Common myeloid progenitor, CD34-positive (primary cell): ENCODE results near the gene FOXP1.

Experiments used
- CTCF ChIA-PET: fragments of 350-600 bp; sonication (Branson Sonifier 250); formaldehyde crosslinking; loops from one replicate; lab custom pipeline; 2021; ENCODE audit warnings: antibody characterized with exemption; lab: Charles Lee
- POLR2A ChIA-PET: fragments of 350-600 bp; sonication (Branson Sonifier 250); formaldehyde crosslinking; loops from one replicate; lab custom pipeline; 2021; ENCODE audit warnings: antibody characterized with exemption; lab: Charles Lee
- DNase-seq, 3 donors: peaks; one replicate each; pipeline versions ENCODE4 v3.0.0 to v3.0.0-alpha.2; 2013
- H3K27ac ChIP-seq, 2 experiments: 1 replicate in 1 of 2; 2 replicates in 1 of 2; pipeline ENCODE4 v1.7.0; 2013; ENCODE audit warnings: inconsistent platforms in 2 of 2, low read length in 2 of 2, mild to moderate bottlenecking in 2 of 2, low read depth in 1 of 2, moderate library complexity in 1 of 2; ENCODE audit not compliant: severe bottlenecking in 2 of 2, insufficient read depth in 1 of 2, poor library complexity in 1 of 2
- H3K27me3 ChIP-seq, 5 experiments: replicated peaks in 2 of 5; 1 replicate in 3 of 5; 2 replicates in 2 of 5; pipeline versions ENCODE4 v1.6.1 to v1.7.0; 2013; ENCODE audit warnings: low read length in 4 of 5, mild to moderate bottlenecking in 2 of 5, moderate library complexity in 2 of 5, inconsistent platforms in 1 of 5; ENCODE audit not compliant: insufficient read depth in 5 of 5, control insufficient read depth in 4 of 5
- H3K36me3 ChIP-seq, 4 experiments: 1 replicate in 2 of 4; 2 replicates in 2 of 4; pipeline versions ENCODE4 v1.6.1 to v1.7.0; 2013; ENCODE audit warnings: low read length in 3 of 4, control low read depth in 1 of 4, mild to moderate bottlenecking in 1 of 4; ENCODE audit not compliant: control insufficient read depth in 4 of 4, insufficient read depth in 4 of 4
- H3K4me1 ChIP-seq, 4 experiments: 1 replicate in 3 of 4; 2 replicates in 1 of 4; pipeline versions ENCODE4 v1.6.1 to v1.7.1; 2013; ENCODE audit warnings: low read length in 3 of 4, mild to moderate bottlenecking in 3 of 4, control low read depth in 1 of 4, inconsistent platforms in 1 of 4, moderate library complexity in 1 of 4; ENCODE audit not compliant: control insufficient read depth in 4 of 4, insufficient read depth in 4 of 4; ENCODE audit errors: control extremely low read depth in 1 of 4
- H3K4me3 ChIP-seq, 7 experiments: 1 replicate in 4 of 7; 2 replicates in 3 of 7; pipeline versions ENCODE4 v1.5.1 to v1.7.0; 2013; ENCODE audit warnings: mild to moderate bottlenecking in 7 of 7, low read length in 6 of 7, moderate library complexity in 6 of 7, inconsistent platforms in 2 of 7, low read depth in 2 of 7, control low read depth in 1 of 7; ENCODE audit not compliant: insufficient read depth in 4 of 7, control insufficient read depth in 1 of 7; ENCODE audit errors: extremely low read depth in 1 of 7
- H3K9me3 ChIP-seq, 5 experiments: 1 replicate in 4 of 5; 2 replicates in 1 of 5; pipeline versions ENCODE4 v1.6.1 to v1.7.1; 2013; ENCODE audit warnings: low read length in 4 of 5, mild to moderate bottlenecking in 2 of 5, inconsistent platforms in 1 of 5, low read depth in 1 of 5, moderate library complexity in 1 of 5; ENCODE audit not compliant: control insufficient read depth in 4 of 5, insufficient read depth in 2 of 5; ENCODE audit errors: control extremely low read depth in 1 of 5
- WGBS: methylation state at CpG from one replicate; pipeline ENCODE4 v1.1.5; 2013; ENCODE audit not compliant: insufficient coverage; 5-methylcytosine and 5-hydroxymethylcytosine counted together

Gene FOXP1

DNA sequence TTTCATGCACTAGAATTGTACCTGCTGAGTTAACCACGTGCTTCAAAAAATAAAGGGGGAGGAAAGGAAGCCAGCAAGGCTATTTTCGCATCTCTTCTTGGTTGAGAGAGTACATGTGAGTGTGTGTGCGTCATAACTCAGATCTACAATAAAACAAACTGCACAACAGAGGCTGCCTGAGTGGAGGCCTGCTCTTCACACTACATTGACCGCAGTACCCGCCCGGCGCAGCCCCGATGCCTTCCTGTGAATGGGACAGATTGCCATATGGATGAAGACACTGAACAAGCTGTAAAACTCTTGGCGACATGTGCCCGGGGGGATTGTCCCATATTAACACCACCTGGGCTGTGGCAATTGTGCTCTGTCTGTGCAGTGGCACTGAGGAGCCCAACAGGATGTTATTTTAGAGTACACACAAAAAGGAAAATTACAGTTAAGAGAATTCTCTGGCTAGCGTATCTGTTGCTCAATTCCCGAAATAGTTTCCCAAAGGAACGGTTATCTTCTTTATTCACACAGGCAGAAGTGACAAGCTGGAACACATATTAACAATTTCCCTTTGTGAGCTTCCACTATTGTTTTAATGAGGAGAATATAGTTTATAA, 551.5 kb downstream of the FOXP1 start:
- H3K4me1 ChIP-seq = peaks cover 9 to 22% (median 17%) of the 10 kb centered on the region in 4 experiments
- H3K4me3 ChIP-seq = no peak overlapping the region
- H3K27me3 ChIP-seq = no peaks in the 10 kb centered on the region
- POLR2A ChIA-PET = no interaction called here
- H3K36me3 ChIP-seq = peaks cover 17 to 53% (median 32%) of the 10 kb centered on the region in 4 experiments
- peak in 1 of 3 donors; percentile 44 for DNase-seq
- peaks cover 0 to 5% (median 0%) of the 10 kb centered on the region in 5 experiments for H3K9me3 ChIP-seq
- peak overlapping the region; percentile 19 to 68 for H3K27ac ChIP-seq
- 92% methylated on average over 6 of the region's 13 CpGs for WGBS
- CTCF ChIA-PET = interaction anchor here (0.8 to 2.0 kb wide), 4 partner anchors 8 to 20 kb away, joined by 3 to 5 read pairs (median 4); no protein-coding TSS in a partner anchor

DNA sequence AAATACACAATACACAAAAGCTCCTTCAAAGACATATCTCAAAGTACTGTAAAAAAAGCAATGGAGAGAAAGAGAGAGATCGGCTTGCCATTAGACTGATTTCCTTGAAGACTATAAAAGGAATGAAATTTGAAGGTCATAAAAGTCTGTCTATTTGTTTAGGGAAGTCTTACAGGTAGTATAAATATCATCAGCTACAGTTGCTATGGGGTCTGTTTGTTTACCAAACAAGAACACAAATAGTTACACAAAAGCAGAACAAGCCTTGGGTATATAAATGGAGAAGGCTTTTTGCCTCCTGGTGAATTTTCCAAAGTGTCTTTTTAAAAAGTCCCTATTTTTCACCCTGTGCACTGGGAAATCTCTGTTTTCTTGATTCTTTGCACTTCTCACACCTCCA, 552.3 kb downstream of the FOXP1 start:
- Histone ChIP-seq H3K4me1 (peaks cover 9 to 18% (median 14%) of the 10 kb centered on the region in 4 experiments), H3K27ac (peak overlapping the region; percentile 21 to 68), H3K4me3 (no peak overlapping the region), H3K9me3 (peaks cover 0 to 5% (median 0%) of the 10 kb centered on the region in 5 experiments), H3K36me3 (peaks cover 20 to 62% (median 35%) of the 10 kb centered on the region in 4 experiments), H3K27me3 (no peaks in the 10 kb centered on the region)
- ChIA-PET CTCF (interaction anchor here (1.1 to 1.2 kb wide), 2 partner anchors 10 to 38 kb away, joined by 3 to 4 read pairs; no protein-coding TSS in a partner anchor), POLR2A (no interaction called here)
- DNase-seq = peak in 2 of 3 donors; percentile 71 to 77
- 100% methylated on average over 1 of the region's 1 CpG for WGBS

DNA sequence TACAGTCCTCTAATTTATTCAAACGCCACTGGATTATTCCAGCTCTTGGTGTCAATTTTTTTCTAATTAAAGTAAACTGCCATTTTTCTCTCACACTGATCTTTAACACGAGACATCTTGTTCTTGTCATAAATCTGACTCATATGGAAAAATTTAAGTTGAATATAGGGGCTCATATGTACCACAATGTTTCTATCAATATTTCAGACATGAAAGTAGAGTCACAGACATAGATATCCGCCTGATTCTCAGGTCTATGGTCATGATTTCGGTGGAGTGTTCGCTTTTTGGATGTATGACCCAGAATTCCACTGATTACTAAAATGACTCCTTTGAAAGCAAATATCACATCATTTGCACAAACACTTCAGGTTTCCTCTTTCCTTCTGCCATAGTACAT, 552.8 kb downstream of the FOXP1 start:
- peaks cover 0 to 5% (median 0%) of the 10 kb centered on the region in 5 experiments for H3K9me3 ChIP-seq
- ChIA-PET CTCF (interaction anchor here (1.1 to 1.2 kb wide), 2 partner anchors 10 to 39 kb away, joined by 3 to 4 read pairs; no protein-coding TSS in a partner anchor), POLR2A (no interaction called here)
- DNase-seq = no peak
- no peaks in the 10 kb centered on the region for H3K27me3 ChIP-seq
- H3K4me1 ChIP-seq = peaks cover 5 to 13% (median 9%) of the 10 kb centered on the region in 4 experiments
- WGBS = 97% methylated on average over 4 of the region's 5 CpGs
- H3K36me3 ChIP-seq = peaks cover 17 to 65% (median 35%) of the 10 kb centered on the region in 4 experiments
- no peak overlapping the region for H3K4me3 ChIP-seq
- H3K27ac ChIP-seq = peak overlapping the region; percentile 21 to 56

DNA sequence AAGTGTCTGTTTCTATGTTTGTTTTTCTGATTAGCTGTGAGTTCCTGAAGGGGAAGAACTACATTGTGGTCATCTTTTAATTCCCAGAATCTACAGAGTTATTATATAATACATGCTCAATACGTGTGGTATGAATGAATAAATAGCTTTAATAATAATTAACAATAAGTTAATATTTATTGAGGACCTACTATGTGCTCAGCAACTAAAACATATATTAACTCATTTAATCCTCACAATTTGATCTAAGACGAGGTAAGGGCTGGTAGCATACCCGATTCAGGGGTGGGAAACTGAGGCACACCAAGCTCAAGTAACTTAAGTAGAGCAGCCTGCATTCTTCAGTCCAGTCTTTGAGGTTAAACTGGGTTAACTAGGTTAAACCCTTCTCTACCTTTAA, 553.8 kb downstream of the FOXP1 start:
- no peak overlapping the region for H3K27ac ChIP-seq
- DNase-seq = no peak
- H3K27me3 ChIP-seq = no peaks in the 10 kb centered on the region
- H3K4me3 ChIP-seq = no peak overlapping the region
- peaks cover 0 to 5% (median 0%) of the 10 kb centered on the region in 5 experiments for H3K9me3 ChIP-seq
- WGBS = 100% methylated on average over 2 of the region's 3 CpGs
- peaks cover 17 to 63% (median 37%) of the 10 kb centered on the region in 4 experiments for H3K36me3 ChIP-seq
- ChIA-PET POLR2A (no interaction called here), CTCF (interaction anchor here (0.7 to 1.2 kb wide), 4 partner anchors 11 to 72 kb away, joined by 3 read pairs; no protein-coding TSS in a partner anchor)
- peaks cover 0 to 4% (median 2%) of the 10 kb centered on the region in 4 experiments for H3K4me1 ChIP-seq

DNA sequence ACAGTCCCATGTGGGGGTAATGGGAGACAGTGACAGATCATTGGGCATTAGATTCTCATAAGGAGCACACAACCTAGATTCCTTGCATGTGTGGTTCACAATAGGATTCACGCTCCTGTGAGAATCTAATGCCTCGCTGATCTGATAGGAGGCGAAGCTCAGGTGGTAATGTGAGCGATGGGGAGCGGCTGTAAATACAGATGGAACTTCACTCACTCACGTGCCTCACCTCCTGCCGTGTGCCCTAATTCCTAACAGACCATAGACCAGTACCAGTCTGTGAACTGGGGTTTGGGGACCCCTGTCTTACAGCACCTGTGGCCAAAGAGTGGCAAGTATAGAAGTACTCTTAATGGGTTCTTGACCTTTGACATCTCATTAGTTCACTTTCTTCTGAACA, 554.7 kb downstream of the FOXP1 start:
- Histone ChIP-seq H3K9me3 (peaks cover 0 to 5% (median 0%) of the 10 kb centered on the region in 5 experiments), H3K27me3 (no peaks in the 10 kb centered on the region), H3K4me1 (no peaks in the 10 kb centered on the region), H3K27ac (no peak overlapping the region), H3K36me3 (peaks cover 17 to 60% (median 30%) of the 10 kb centered on the region in 4 experiments), H3K4me3 (no peak overlapping the region)
- no peak for DNase-seq
- ChIA-PET CTCF (interaction anchor here (1.1 to 1.6 kb wide), 2 partner anchors 20 to 277 kb away, joined by 4 read pairs; no protein-coding TSS in a partner anchor), POLR2A (no interaction called here)
- 92% methylated on average over 7 of the region's 7 CpGs for WGBS

DNA sequence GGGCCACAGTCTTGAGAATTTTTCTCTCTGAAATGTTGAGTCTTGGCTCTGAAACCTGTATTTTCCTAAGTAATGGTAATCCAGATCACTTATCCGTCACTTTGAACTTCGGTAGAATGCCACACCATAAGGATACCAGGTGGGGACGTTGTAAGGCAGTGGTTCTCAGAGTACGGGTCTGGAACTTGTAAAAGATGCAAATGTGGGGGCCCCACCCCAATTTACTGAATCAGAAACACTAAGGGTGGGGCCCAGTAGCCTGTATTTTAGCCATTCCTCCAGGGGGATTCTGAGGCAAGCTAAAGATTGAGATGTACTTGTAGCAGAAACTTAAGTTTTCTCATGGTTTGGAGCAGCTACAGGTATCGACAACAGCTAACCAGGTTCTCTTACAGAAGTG, 555.3 kb downstream of the FOXP1 start:
- CTCF ChIA-PET = interaction anchor here (0.7 to 1.6 kb wide), 4 partner anchors 14 to 277 kb away, joined by 3 to 4 read pairs (median 4); no protein-coding TSS in a partner anchor
- Histone ChIP-seq H3K4me3 (no peak overlapping the region), H3K9me3 (peaks cover 0 to 5% (median 0%) of the 10 kb centered on the region in 5 experiments), H3K4me1 (no peaks in the 10 kb centered on the region), H3K36me3 (peaks cover 14 to 62% (median 29%) of the 10 kb centered on the region in 4 experiments), H3K27me3 (no peaks in the 10 kb centered on the region), H3K27ac (no peak overlapping the region)
- POLR2A ChIA-PET = no interaction called here
- WGBS = 100% methylated on average over 5 of the region's 5 CpGs
- no peak for DNase-seq
